Measurements from ENCODE around the gene GALNT10. TPM values are rescaled to one million over a fixed set of nuclear protein-coding genes. Genes with fewer than 3 reads are reported as not detected.

Gene GALNT10
- total and polyA plus RNA-seq, 2 experiments from 2014 or later = 3.2 to 12.9 TPM

- Histone ChIP-seq H3K4me1 (ENCODE audit: insufficient read depth) (no peaks in the 10 kb centered on the region), H3K27me3 (ENCODE audit: insufficient read depth) (no peaks in the 10 kb centered on the region), H3K4me3 (no peak overlapping the region), H3F3A (replicated peaks; ENCODE audit: low read depth) (no peaks in the 10 kb centered on the region), H3K79me2 (replicated peaks; ENCODE audit: insufficient read depth) (no peaks in the 10 kb centered on the region), H3K9me2 (ENCODE audit: insufficient read depth) (no peaks in the 10 kb centered on the region), H2AFZ (no peak overlapping the region), H3K4me2 (no peak overlapping the region), H3K27ac (ENCODE audit: low read depth) (no peak overlapping the region), H3K36me3 (ENCODE audit: insufficient read depth) (no peaks in the 10 kb centered on the region), H4K20me1 (replicated peaks; ENCODE audit: insufficient read depth) (no peaks in the 10 kb centered on the region)
- Mint-ChIP-seq H3K9me3 (no peaks in the 10 kb centered on the region), H3K27ac (no peak overlapping the region), H3K4me1 (peaks cover 3% of the 10 kb centered on the region; the same call in 2 of the 3 replicates), H3K36me3 (ENCODE audit: low read depth) (no peaks in the 10 kb centered on the region), H3K27me3 (ENCODE audit: insufficient read depth, low read depth, poor library complexity) (peaks cover 2% of the 10 kb centered on the region), H3K4me3 (no peak overlapping the region)
- TF ChIP-seq STAT1 (IDR thresholded peaks at IDR 0.05; ENCODE audit: unreplicated experiment) = no peak
- TF ChIP-seq EZH2phosphoT487 (IDR thresholded peaks at IDR 0.05; ENCODE audit: unreplicated experiment) = no peak
- TF ChIP-seq EZH2 (IDR thresholded peaks at IDR 0.05; ENCODE audit: low read depth, unreplicated experiment) = no peak
- TF ChIP-seq ETS1 (IDR thresholded peaks at IDR 0.05) = no peak
- no peak for TF ChIP-seq ZNF114 (CRISPR knock-in tag; IDR thresholded peaks at IDR 0.05)
- TF ChIP-seq ZNF462 (CRISPR knock-in tag; IDR thresholded peaks at IDR 0.05) = no peak
- no peak for TF ChIP-seq NANOG (IDR thresholded peaks at IDR 0.05; ENCODE audit: borderline replicate concordance)
- no peak for TF ChIP-seq CTCF (conservative IDR thresholded peaks at IDR 0.05; ENCODE audit: low read depth in 2 of 2)
- no peak for TF ChIP-seq JUNB (IDR thresholded peaks at IDR 0.05; ENCODE audit: unreplicated experiment)
- no peak for TF ChIP-seq POLR2AphosphoS5 (IDR thresholded peaks at IDR 0.05; ENCODE audit: low read depth)
- no peak for TF ChIP-seq REST (IDR thresholded peaks at IDR 0.05; ENCODE audit: unreplicated experiment)
- no peak for TF ChIP-seq ZNF331 (CRISPR knock-in tag; IDR thresholded peaks at IDR 0.05; ENCODE audit: low read depth)
- TF ChIP-seq CREB1 (CRISPR knock-in tag; IDR thresholded peaks at IDR 0.05; ENCODE audit: low read depth) = no peak
- DNase-seq (ENCODE audit: low spot score) (no peak), ATAC-seq (no peak)
Observed at GRCh38 chr5:154329062-154329461, 138.5 kb downstream of the GALNT10 start.

All from GM23338 (cell line).